Esophagus muscularis mucosa (tissue), 4 donors: Measurements from ENCODE around the gene TSN. TPM values are rescaled to one million over a fixed set of nuclear protein-coding genes. Genes with fewer than 3 reads are reported as not detected.

Experiments used
- DNase-seq: peaks from one replicate; pipeline ENCODE4 v3.0.0-alpha.2; 2017; ENCODE audit errors: extremely low spot score
- H3K27ac ChIP-seq, 4 donors: fragments of 200-600 bp; sonication (generic); replicated peaks in 1 of 4; 1 replicate in 3 of 4; 2 replicates in 1 of 4; pipeline ENCODE4 v1.5.1; 2016 to 2019; ENCODE audit warnings: mild to moderate bottlenecking in 1 of 4
- H3K27me3 ChIP-seq, 4 donors: fragments of 200-600 bp; sonication (generic); one replicate each; pipeline versions ENCODE4 v1.5.1 to v1.6.0; 2016 to 2019
- H3K36me3 ChIP-seq, 4 donors: fragments of 200-600 bp; sonication (generic); one replicate each; pipeline ENCODE4 v1.5.1; 2016 to 2019
- H3K4me1 ChIP-seq, 4 donors: fragments of 200-600 bp; sonication (generic); one replicate each; pipeline ENCODE4 v1.5.1; 2016 to 2019
- H3K4me3 ChIP-seq, 4 donors: fragments of 200-600 bp; sonication (generic); 1 replicate in 2 of 4; 2 replicates in 2 of 4; pipeline ENCODE4 v1.5.1; 2016 to 2019; ENCODE audit warnings: mild to moderate bottlenecking in 4 of 4, moderate library complexity in 1 of 4
- H3K9me3 ChIP-seq, 4 donors: fragments of 200-600 bp; sonication (generic); 1 replicate in 3 of 4; 2 replicates in 1 of 4; pipeline ENCODE4 v1.5.1; 2016 to 2019
- EP300 ChIP-seq: sonication (generic); formaldehyde crosslinking; IDR thresholded peaks from one replicate; pipeline ENCODE4 v1.6.1; 2017; ENCODE audit warnings: antibody characterized with exemption
- POLR2A ChIP-seq: fragments of 450-650 bp; IDR thresholded peaks from one replicate; pipeline ENCODE4 v1.6.1; 2017; ENCODE audit warnings: antibody characterized with exemption, moderate library complexity, mild to moderate bottlenecking, low read depth
- POLR2AphosphoS5 ChIP-seq, 2 donors: sonication (generic); formaldehyde crosslinking; IDR thresholded peaks; one replicate each; pipeline ENCODE4 v1.6.1; 2017; ENCODE audit warnings: antibody characterized with exemption in 2 of 2
- WGBS: methylation state at CpG from one replicate; pipeline ENCODE4 v1.1.5; 2018; 5-methylcytosine and 5-hydroxymethylcytosine counted together
- intact Hi-C: fragments of 100-400 bp; cut with DNase I; formaldehyde crosslinking; loops from one replicate; pipeline ENCODE4 v1.15.1; 2023
- total RNA-seq, 4 donors: library from RNA; depleted of rRNA; stranded (reverse); fragments of >200 nt; gene quantifications; one replicate each; pipeline versions ENCODE4 v1.1.0 to v1.2.1, GENCODE V29; 2016
- TF ChIP-seq, protein P1 (sequence below), 3 experiments: fragments of 200-600 bp in 2 of 3; fragments of 450-650 bp in 1 of 3; sonication (generic) in 2 of 3; IDR thresholded peaks; one replicate each; pipeline ENCODE4 v1.5.1; 2017 to 2019; ENCODE audit warnings: antibody characterized with exemption in 3 of 3, mild to moderate bottlenecking in 2 of 3, moderate library complexity in 1 of 3

Gene TSN
- total RNA-seq, 4 donors from 2014 or later, result 24.5 to 33.6 (median 26.3) TPM

- no peak overlapping the region for H3K4me3 ChIP-seq
- no peaks in the 10 kb centered on the region for H3K9me3 ChIP-seq
- WGBS, result 94% methylated on average over 10 of the region's 10 CpGs
- intact Hi-C loops, result no loop called here
- no peaks in the 10 kb centered on the region for H3K27me3 ChIP-seq
- H3K36me3 ChIP-seq, result peaks cover 61 to 100% (median 89%) of the 10 kb centered on the region in 4 donors
- H3K4me1 ChIP-seq, result no peaks in the 10 kb centered on the region
- H3K27ac ChIP-seq, result no peak overlapping the region
- TF ChIP-seq EP300, result no peak
- TF ChIP-seq POLR2AphosphoS5 (IDR thresholded peaks at IDR 0.05), result no peak
- TF ChIP-seq POLR2A, result no peak
- TF ChIP-seq, protein P1, sequence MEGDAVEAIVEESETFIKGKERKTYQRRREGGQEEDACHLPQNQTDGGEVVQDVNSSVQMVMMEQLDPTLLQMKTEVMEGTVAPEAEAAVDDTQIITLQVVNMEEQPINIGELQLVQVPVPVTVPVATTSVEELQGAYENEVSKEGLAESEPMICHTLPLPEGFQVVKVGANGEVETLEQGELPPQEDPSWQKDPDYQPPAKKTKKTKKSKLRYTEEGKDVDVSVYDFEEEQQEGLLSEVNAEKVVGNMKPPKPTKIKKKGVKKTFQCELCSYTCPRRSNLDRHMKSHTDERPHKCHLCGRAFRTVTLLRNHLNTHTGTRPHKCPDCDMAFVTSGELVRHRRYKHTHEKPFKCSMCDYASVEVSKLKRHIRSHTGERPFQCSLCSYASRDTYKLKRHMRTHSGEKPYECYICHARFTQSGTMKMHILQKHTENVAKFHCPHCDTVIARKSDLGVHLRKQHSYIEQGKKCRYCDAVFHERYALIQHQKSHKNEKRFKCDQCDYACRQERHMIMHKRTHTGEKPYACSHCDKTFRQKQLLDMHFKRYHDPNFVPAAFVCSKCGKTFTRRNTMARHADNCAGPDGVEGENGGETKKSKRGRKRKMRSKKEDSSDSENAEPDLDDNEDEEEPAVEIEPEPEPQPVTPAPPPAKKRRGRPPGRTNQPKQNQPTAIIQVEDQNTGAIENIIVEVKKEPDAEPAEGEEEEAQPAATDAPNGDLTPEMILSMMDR (IDR thresholded peaks at IDR 0.05), result no peak
- no peak for DNase-seq
Observed at GRCh38 chr2:121764681-121765228, 9.3 kb downstream of the TSN start.

GRCh38 chr2:121766624-121767023 is 11.2 kb downstream of the TSN start:
- Histone ChIP-seq H3K27ac (no peak overlapping the region), H3K9me3 (no peaks in the 10 kb centered on the region), H3K4me3 (no peak overlapping the region), H3K4me1 (no peaks in the 10 kb centered on the region), H3K36me3 (peaks cover 58 to 94% (median 80%) of the 10 kb centered on the region in 4 donors), H3K27me3 (no peaks in the 10 kb centered on the region)
- DNase-seq, result no peak
- intact Hi-C loops, result no loop called here
- no peak for TF ChIP-seq EP300
- no peak for TF ChIP-seq POLR2A
- TF ChIP-seq, protein P1 (IDR thresholded peaks at IDR 0.05), result no peak
- no peak for TF ChIP-seq POLR2AphosphoS5 (IDR thresholded peaks at IDR 0.05)
- 100% methylated on average over 1 of the region's 1 CpG for WGBS

DNA sequence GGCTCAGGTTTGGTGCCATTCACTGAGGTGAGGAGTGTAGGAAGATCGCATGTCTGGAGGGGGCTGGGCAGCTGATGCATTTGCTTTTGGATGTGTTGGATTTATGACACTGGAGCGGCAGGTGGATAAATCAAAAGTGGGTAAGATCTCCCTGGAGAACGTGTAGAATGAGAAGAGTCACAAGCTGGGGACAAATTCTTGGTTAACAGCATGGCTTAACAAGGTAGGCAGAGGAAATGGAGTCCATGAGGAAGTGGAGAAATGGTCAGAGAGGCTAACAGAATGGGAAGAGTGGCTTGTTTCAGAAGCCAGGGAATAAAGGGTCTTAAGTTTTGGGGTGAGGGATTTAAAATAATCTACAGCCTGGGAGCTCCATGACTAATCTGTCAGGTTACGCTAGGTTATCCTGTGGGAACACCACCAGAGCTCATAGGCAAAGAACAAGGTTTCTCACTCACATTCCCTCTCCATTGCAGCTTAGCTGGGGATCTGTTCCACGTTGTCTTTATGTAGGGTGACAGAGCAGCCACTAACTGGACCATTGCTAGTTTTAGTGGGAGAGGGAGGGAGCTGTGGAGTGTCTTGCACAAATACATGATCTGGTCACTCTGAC is 12.8 kb downstream of the TSN start:
- Histone ChIP-seq H3K4me3 (no peak overlapping the region), H3K27ac (no peak overlapping the region), H3K36me3 (peaks cover 41 to 83% (median 64%) of the 10 kb centered on the region in 4 donors), H3K4me1 (no peaks in the 10 kb centered on the region), H3K9me3 (no peaks in the 10 kb centered on the region), H3K27me3 (no peaks in the 10 kb centered on the region)
- intact Hi-C loops, result no loop called here
- DNase-seq, result no peak
- WGBS, result 93% methylated on average over 5 of the region's 5 CpGs
- TF ChIP-seq POLR2AphosphoS5 (IDR thresholded peaks at IDR 0.05) (no peak), EP300 (no peak), POLR2A (no peak)
- TF ChIP-seq, protein P1 (IDR thresholded peaks at IDR 0.05), result no peak

GRCh38 chr2:121771976-121772742 is 16.7 kb downstream of the TSN start:
- no peak overlapping the region for H3K4me3 ChIP-seq
- 52% methylated on average over 6 of the region's 6 CpGs for WGBS
- no peaks in the 10 kb centered on the region for H3K9me3 ChIP-seq
- peaks cover 6 to 43% (median 26%) of the 10 kb centered on the region in 4 donors for H3K36me3 ChIP-seq
- DNase-seq, result no peak
- TF ChIP-seq, protein P1 (IDR thresholded peaks at IDR 0.05), result no peak
- TF ChIP-seq POLR2AphosphoS5 (IDR thresholded peaks at IDR 0.05) (no peak), EP300 (no peak), POLR2A (no peak)
- intact Hi-C loops, result no loop called here
- no peak overlapping the region for H3K27ac ChIP-seq
- H3K4me1 ChIP-seq, result peaks cover 0 to under 1% (median 0%) of the 10 kb centered on the region in 4 donors
- no peaks in the 10 kb centered on the region for H3K27me3 ChIP-seq
